ENCODE data around the gene GNG12. TPM values are rescaled to one million over a fixed set of nuclear protein-coding genes. Genes with fewer than 3 reads are reported as not detected.

GNG12 gene
- total RNA-seq, 1 donor from 2014 or later: 18.5 TPM

GRCh38 chr1:67716800-67717199 is 116.5 kb downstream of the GNG12 start:
- Mint-ChIP-seq H3K27ac (ENCODE audit: unreplicated experiment) (no peak overlapping the region), H3K9me3 (no peaks in the 10 kb centered on the region), H3K27me3 (ENCODE audit: low read depth) (no peaks in the 10 kb centered on the region), H3K4me3 (no peak overlapping the region), H3K4me1 (peaks cover 14% of the 10 kb centered on the region), H3K36me3 (ENCODE audit: low read depth) (no peaks in the 10 kb centered on the region)
- DNase-seq (ENCODE audit: low read depth, low spot score): no peak
- TF ChIP-seq CTCF (conservative IDR thresholded peaks at IDR 0.05): no peak

DNA sequence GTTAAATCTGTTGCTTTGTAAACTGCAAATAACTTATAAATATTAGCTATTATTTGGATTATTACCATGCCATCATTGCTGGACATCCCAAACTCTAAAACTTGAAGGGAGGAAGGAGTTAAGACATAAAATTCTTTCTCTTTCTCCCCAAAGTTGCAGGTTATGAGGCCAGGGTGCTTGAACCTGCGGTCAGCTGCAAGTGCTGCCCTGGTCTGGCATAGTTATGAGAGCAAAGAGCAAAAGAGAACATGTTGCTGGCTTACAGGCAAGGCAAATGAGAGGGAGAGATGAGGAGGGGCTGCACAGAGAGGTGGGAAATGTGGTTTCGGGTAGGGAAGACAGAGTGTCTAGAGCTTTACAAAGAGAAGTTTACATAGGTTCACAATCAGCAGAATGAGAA is 117.4 kb downstream of the GNG12 start:
- Mint-ChIP-seq H3K4me3 (no peak overlapping the region), H3K27me3 (ENCODE audit: low read depth) (no peaks in the 10 kb centered on the region), H3K27ac (ENCODE audit: unreplicated experiment) (no peak overlapping the region), H3K36me3 (ENCODE audit: low read depth) (no peaks in the 10 kb centered on the region), H3K4me1 (peaks cover 21% of the 10 kb centered on the region), H3K9me3 (no peaks in the 10 kb centered on the region)
- no peak for TF ChIP-seq CTCF (conservative IDR thresholded peaks at IDR 0.05)
- no peak for DNase-seq (ENCODE audit: low read depth, low spot score)

DNA sequence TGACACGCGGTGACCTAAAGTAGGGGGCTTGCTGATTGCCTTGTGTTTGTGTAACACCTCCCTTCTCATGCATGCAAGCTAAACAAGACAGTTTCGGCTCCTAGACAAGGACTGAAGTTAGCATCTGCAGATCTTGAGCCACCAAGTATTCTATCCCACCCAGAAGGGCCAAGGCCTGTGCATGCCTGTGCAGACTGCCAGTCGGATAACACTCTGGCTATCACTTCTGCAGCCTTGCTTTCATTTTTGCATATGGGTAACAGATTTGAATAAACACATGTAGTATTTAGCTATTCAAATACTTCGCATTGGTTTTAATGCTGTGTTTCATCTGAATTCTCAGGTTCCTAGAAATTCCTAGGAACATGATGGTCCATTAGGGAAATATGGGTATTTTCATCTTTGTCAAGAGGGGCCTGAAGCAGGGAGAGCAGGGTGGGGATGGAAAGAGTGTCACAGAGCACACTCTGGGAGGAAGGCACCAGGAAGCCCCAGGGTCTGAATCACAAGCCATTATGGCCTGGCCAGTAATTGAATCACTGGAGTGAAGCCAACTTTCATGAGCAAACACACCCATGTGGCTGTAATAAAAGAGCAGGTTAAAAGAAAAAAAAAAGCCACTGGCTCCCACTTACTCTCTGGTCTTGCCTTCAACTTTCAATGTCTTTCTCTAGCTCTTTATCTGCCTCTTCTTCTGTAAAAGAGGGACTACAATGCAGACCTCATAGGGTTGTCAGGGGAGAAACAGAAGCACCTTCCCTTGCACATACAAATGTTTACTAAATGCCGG is 120.0 kb downstream of the GNG12 start:
- H3K36me3 Mint-ChIP-seq (ENCODE audit: low read depth): no peaks in the 10 kb centered on the region
- no peak for DNase-seq (ENCODE audit: low read depth, low spot score)
- no peak overlapping the region for H3K27ac Mint-ChIP-seq (ENCODE audit: unreplicated experiment)
- no peaks in the 10 kb centered on the region for H3K9me3 Mint-ChIP-seq
- H3K27me3 Mint-ChIP-seq (ENCODE audit: low read depth): no peaks in the 10 kb centered on the region
- H3K4me3 Mint-ChIP-seq: no peak overlapping the region
- TF ChIP-seq CTCF (conservative IDR thresholded peaks at IDR 0.05): no peak
- H3K4me1 Mint-ChIP-seq: peaks cover 21% of the 10 kb centered on the region

- Mint-ChIP-seq H3K4me1 (peaks cover 21% of the 10 kb centered on the region), H3K36me3 (ENCODE audit: low read depth) (no peaks in the 10 kb centered on the region), H3K27me3 (ENCODE audit: low read depth) (no peaks in the 10 kb centered on the region), H3K4me3 (no peak overlapping the region), H3K27ac (ENCODE audit: unreplicated experiment) (no peak overlapping the region), H3K9me3 (no peaks in the 10 kb centered on the region)
- no peak for DNase-seq (ENCODE audit: low read depth, low spot score)
- no peak for TF ChIP-seq CTCF (conservative IDR thresholded peaks at IDR 0.05)
Measured at GRCh38 chr1:67711855-67712212, 121.4 kb downstream of the GNG12 start.

DNA sequence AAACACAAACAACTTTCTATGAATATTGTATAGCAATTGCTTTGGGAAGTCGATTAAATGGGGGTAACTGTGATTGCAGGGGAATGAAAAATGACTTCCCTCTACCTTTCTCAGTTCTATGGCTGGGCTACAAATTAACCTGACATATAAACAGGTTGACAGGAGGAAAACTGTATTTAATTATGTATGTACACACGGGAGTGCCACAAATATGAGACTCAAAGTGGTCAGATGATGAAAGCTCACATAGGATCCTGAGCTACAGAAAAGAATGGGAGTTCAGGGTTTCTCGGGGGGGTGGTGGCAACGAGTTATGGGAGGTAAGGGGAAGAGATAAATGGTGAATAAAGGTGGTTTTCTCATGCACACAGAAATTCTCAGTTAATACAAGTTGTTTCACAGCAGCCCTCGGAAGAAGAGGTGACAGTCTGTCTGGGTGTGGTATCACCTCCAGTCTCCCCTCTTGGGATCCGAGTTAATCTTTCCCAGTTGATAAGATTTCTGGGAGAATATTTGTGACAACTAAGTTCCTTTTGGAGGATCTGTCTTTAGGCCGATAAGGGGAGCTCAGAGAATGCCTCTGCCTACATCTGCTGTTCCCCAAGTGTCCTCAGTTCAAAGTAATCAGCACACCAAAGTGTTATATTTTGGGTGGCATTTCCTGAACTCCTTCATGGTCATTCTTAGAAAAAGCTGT is 122.0 kb downstream of the GNG12 start:
- Mint-ChIP-seq H3K36me3 (ENCODE audit: low read depth) (no peaks in the 10 kb centered on the region), H3K4me3 (no peak overlapping the region), H3K9me3 (no peaks in the 10 kb centered on the region), H3K4me1 (peaks cover 21% of the 10 kb centered on the region), H3K27ac (ENCODE audit: unreplicated experiment) (no peak overlapping the region), H3K27me3 (ENCODE audit: low read depth) (no peaks in the 10 kb centered on the region)
- no peak for DNase-seq (ENCODE audit: low read depth, low spot score)
- no peak for TF ChIP-seq CTCF (conservative IDR thresholded peaks at IDR 0.05)

All from neural crest cell (in vitro differentiated cells).